Cerebellar cortex (tissue), 1 donor: ENCODE measurements around the gene MTMR2.
"Not testable (repeated sequence)": the region's sequence is repeated elsewhere in the genome, so short reads cannot be mapped to it uniquely, and the experiment has no call there.

Source experiments
- DNase-seq: peaks from one replicate; pipeline ENCODE4 v3.0.0-alpha.2; 2015; ENCODE audit warnings: low spot score

Gene MTMR2

DNA sequence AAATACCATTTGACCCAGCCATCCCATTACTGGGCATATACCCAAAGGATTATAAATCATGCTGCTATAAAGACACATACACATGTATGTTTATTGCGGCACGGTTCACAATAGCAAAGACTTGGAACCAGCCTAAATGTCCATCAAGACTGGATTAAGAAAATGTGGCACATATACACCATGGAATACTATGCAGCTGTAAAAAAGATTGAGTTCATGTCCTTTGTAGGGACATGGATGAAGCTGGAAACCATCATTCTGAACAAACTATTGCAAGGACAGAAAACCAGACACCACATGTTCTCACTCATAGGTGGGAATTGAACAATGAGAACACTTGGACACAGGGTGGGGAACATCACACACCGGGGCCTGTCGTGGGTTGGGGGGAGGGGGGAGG is 112.9 kb downstream of the MTMR2 start:
- DNase-seq = not testable (repeated sequence)

DNA sequence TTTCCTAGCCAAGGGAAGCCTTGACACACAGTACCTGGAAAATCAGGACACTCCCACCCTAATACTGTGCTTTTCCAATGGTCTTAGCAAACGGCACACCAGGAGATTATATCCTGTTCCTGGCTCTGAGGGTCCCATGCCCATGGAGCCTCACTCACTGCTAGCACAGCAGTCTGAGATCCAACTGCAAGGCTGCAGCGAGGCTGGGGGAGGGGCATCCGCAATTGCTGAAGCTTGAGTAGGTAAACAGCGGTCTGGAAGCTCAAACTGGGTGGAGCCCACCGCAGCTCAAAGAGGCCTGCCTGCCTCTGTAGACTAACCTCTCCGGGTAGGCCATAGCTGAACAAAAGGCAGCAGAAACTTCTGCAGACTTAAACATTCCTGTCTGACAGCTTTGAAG is 117.4 kb downstream of the MTMR2 start:
- not testable (repeated sequence) for DNase-seq

DNA sequence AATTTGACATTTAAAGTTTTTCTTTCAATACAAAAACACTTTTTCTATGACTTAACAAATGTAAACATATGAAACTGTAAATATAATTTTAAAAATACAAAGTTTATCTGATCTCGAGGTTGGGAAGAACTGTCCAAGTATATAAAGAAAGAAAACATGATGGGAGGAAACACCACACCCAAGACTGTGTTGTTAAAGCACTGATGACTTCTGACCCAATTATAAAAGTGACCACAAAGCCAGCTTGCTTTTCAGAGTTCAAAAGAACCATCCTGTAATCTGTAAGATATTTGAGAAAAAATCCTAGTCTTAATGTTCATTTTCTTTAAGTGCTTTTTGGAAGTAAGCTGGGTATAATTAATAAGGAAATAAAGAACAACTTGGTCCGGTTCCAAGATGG is 118.0 kb downstream of the MTMR2 start:
- no peak for DNase-seq

DNA sequence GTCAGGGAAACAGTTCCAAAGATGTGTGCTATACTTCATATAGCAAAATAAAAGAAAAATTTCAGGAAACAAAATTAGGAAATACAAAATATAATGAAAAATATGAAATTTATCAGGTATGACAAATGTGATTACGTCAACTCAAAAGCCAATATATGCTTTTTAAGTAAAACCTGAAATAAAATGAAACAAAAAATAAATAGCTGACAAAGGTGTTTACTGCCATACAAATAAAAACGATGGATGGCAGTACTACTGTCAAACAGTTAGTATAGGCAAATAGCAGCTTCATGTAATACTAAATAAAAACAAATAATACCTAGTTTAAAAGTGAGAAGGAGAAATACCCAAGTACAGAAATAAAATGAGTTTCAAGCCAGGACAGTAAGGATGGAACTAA is 119.9 kb downstream of the MTMR2 start:
- no peak for DNase-seq

DNA sequence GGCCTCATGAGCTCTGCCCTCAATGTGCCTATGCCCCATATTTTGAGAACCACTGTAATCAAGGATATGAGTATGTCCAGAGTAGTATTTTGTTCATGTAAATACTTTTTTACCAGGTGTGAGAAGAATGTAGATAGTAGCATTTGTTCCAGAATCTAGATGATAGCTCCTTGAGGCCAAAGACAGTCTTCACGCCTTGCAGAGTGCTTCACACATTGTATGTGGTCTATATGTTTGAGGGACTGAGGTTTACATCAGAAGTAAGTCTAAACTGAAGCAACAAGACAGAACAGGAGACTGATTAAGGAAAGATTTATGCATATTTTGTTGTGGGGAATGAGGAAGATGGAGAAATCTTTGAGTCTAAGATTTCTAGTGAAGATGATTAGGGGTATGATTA is 121.1 kb downstream of the MTMR2 start:
- DNase-seq = no peak

DNA sequence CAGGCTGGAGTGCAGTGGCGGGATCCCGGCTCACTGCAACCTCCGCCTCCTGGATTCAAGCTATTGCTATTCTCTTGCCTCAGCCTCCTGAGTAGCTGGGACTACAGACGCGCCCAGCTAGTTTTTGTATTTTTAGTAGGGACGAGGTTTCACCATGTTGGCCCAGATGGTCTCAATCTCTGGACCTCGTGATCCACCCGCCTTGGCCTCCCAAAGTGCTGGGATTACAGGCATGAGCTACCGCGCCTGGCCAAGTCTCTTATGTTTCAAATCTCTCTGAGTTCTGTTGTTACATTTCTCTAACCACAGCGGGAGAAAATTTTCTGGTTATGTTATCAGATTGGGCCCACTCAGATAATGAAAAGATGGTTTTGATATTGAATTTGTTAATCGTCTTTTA is 123.5 kb downstream of the MTMR2 start:
- DNase-seq = no peak

DNA sequence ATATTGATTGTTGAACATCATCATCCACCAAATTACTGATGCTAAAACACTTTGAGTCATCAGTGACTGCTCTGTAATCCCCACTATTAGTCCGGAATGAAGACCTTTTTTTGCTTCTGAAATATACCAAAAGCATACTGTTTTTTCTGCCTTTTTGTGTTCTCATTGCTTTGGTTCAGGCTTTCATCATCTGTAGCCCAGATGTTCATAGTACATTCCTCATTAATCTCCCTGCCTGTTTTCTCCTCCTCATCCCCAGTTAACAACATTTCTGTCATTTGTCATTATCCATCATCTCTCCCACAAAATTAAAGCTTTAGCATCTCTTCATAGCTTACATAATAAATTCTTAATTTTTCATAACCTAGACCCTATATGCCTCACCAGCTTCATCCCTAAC is 124.4 kb downstream of the MTMR2 start:
- no peak for DNase-seq

DNA sequence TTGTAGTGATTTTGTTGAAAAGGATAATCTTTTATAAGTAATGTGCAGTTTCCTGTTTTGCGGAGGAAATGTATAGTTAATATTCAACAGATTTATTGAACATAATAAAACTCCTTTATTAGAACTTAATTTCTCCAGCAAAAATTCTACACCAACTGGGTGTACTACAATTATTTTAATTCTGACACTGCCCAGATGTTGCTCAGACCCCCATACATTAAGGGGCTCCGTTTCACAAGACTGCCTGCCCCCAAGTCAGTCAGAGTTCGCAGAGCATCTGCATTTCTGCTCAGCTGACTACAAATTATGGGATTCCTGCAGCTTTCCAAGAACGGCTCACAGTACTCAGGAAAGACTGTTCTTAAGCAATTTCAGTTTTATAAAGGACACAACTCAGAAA is 127.4 kb downstream of the MTMR2 start:
- DNase-seq = no peak

DNA sequence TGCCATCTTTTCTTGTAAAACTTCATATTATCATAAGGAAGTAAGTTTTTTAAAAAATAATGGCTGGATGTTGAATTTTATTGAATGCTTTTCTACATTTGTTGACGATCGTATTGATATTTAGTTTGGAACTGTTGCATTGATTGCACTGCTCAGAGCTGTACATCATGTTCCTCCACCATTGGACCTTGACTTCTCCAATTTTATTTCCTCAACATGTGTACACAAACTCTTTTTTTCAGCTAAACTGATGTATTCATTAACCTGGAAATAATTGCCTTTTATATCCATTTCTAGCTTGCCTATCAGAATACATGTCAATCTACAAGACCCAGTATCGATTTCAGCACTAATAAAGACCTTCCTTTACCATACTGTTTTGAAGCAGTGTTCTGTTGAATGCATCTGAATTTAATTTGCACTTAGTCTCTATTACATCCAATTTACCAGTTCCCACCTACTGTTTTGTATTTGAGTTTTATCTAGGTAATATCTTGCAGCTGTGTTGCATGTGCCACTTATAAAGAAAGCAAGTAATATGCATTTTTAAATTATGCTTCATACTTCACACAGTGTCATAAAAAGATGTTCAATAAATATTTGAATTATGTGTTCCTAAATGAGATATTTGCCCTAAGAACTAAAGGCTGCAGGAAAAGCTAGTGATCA is 128.1 kb downstream of the MTMR2 start:
- no peak for DNase-seq

DNA sequence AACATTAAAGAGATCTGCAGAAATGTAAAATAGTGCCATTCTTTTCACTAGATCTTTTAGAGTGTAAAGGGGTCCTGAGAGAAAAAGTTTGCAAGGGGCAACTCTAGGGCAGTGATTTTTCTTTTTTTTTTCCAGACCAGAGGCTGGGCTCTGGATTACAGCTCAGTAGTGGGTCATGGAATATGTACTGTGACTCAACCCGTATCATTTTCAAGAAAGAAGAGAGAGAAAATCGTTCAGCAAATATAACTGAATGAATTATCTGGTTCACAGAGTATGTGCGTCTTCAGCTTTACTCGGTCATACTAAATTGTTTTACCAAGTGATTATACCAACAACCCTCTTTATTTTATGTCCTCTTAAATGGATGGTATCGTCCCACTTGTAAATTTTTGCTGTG is 129.8 kb downstream of the MTMR2 start:
- DNase-seq = no peak

DNA sequence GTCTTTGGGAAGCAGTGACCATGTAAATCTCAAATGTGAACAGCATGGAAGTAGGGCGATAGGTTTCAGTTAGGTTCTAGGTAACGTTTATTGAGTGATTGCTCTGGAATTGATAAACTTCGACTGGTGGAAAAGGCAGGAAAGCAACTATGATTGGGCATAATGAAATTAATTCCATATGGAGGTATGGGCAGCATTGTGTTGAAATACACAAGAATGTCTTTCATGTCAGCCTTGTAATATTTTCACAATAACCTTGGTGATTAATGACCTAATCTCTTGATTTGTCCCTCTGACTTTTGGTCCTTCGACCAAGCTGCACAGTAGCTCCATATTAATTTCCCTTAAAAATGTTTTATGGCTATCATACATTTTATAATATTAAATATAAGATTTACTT is 130.8 kb downstream of the MTMR2 start:
- DNase-seq = no peak

DNA sequence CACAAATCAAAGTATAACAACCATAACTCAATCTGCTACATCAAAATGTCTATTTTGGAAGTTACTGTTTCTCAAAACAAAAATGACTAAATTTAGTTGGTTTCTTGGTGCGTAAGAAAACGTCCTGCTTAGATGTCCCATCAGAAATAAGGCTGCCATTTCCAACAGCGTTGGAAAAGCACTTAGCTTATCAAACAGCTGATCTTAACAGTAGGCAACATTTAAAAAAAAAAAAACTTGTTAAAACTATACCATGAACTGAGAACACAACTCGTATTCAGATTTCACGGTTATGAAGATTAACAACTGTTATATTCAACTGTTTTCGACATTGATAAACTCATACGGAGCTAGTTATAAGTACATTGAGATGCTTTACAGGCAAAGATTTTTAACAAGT is 131.2 kb downstream of the MTMR2 start:
- no peak for DNase-seq

DNA sequence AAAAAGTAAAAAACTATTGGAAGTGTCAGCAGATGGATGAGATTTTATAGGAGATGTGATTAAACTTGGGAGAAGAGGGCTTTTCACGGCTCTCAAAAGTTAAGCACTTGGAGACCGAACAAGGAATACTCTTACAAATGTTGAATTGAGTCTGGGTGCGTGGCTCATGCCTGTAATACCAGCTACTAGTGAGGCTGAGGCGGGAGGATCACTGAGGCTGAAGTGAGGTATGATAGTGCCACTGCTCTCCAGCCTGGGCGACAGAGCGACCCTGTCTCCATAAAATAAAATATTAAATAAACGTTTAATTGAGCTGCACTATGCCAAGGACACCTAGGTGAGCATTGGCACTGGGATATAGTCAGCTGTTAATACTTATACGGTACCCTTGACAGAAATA is 131.7 kb downstream of the MTMR2 start:
- no peak for DNase-seq

DNA sequence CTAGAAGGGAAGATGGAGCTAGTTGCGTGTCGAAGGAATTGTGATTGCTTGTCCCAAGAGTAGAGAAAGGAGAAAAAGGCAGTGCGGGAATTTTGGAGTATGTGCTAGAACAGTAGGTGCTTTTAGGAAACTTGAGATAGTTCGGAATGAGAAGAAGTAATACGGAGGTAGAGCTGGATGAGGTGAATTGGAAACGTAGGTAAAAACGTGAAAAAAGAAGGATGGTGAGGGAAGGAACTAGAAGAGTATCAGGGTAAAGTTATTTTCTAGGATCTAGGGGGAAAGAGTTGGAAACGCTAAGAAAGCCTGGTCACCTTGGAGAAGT is 132.2 kb downstream of the MTMR2 start:
- DNase-seq = no peak

DNA sequence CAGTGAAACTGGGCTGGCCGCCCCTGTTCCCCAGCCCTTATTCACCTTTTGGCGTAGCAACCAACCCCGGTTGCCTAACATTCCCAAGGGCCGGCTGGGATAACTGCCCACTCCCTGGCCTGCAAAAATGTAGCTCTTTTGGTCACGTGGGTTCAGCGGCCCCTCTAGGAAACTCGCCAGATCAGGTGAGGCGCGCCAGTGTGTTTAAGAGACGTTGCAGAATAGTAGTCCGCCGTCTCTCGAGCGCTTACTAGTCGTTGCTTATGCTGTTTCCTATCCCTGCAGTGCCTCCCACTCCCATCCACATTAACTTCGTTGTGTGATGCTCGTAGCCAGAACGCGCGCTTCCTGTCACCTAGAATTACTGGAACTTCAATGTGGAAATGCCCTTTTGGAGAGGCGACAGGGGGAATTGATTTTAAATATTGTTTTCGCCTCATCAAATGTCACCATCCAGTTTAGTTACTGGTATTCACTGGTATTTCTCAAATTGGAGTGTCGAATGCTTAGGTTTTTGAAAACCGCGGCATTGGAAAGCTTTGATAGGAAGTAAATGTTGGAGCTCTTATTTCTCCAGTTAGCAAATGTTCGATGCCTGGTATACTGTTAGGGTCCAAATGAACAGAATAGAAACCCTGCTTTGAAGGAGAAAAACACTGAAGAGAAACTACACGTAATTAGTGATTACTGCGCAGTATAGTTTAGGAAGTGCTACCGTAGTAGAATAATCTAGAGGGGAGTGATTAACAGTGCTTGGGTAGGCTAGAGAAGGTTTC is 132.8 kb downstream of the MTMR2 start:
- peak; percentile 65 for DNase-seq

DNA sequence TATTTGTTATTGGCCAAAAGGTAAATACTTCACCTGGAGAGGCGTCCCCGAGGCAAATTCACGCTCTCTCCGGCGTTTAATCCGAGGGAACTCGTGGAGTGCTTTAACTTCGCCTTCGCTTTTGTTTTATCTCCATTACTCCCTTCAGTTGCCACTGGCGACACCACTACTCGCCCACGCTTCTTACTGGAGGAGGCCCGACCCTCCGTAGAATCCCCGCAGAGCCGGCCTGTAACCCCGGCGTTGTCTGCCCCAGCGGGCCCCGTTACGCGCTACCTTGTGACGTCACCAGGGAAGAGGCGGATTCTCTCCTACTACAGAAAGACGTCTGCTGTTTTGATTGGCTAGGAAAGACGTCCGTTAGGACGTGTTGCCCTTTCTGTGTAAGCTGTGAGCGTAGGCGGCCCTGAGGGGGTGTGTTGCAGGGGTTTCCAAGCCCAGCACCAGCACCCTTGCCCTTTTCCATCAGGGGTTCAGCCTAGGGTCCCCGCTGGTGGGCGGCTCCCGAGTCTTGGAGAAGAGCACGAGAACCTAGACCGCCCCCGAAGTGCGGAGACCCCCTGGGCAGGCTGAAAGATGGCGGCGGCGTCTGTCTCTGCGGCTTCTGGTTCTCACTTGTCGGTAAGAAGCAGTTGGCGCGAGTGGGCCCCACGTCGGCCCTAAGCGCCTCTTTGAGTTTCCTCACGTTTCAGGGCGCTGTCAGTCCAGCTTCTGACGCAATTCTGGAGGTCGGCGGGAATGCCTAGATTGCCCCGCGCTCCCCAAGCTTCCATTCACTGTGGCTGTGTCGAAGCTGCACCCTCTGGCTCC is 133.6 kb downstream of the MTMR2 start, which contains the start of gene CEP57:
TSS of gene CEP57 (plus strand) at position 376 of the 810 bp plus-strand sequence. CDS start at position 577, 201 bp downstream.
- DNase-seq = peak; percentile 99

DNA sequence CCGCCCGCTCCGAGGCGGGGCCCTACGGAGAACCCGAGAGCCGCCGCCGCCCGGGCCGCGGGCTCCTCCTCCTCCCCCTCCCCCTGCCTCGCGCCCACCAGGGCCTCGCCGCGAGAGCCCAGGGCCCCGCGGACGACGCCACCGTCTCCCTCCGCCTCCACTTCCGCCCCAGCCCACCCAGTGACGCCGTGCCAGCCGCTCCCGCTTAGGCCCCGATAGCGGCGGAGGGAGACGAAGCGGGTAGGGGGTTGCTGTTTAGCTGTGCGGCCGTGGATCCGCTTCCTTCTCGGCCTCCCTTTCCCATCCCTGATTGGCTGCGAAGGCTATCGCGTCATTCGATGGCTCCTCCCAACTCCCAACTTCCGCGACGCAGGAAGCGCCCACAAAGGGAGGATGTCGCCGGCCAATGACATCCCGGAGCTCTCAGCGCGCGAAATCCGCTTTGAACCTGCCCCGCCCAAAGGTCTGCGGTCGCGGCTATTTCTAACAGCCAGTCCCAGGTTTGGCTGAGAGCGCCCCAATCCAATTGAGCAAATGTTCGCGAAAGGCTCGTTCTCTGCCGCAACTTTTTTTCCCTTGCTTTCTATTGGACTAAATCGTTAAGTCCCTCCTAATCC is 134.3 kb downstream of the MTMR2 start, which contains the start of gene FAM76B:
TSS of gene FAM76B (minus strand) at position 277 of the 617 bp plus-strand sequence. CDS start 304 bp downstream, outside the sequence.
- DNase-seq = peak; percentile 99

DNA sequence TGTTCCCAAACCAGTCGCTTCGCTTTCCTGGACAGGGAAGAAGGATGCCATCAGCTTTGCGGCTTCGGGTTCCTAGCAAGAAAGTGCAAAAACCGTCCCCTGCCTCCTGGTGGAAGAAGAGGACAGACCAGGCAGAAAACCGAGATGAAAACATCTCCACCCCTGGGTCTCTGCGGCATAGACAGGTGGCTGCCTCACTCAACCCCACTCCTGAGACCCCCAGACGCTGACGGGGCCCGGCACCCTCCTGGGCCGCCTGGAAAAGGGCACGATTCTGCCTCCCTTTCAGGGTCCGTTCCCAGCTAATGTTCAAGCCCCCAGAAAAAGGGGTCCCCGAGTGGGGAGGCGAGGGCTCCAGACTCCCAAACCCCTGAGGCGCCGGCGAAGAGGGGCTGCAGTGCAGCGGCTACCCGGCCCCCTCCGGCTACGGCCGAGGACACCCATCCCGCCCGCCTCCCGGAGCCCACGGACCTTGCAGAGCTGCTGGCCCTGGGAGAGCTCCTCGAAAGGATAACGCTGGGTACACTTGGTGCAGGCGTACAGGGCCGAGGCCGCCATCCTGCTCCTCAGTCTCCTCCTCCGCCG is 134.9 kb downstream of the MTMR2 start:
- peak; percentile 47 for DNase-seq
